GM12875 (cell line): ENCODE measurements around the gene CXCL14.

Source experiments
- H3K4me3 ChIP-seq: one replicate; pipeline ENCODE4 v1.5.1; 2011; ENCODE audit warnings: low read depth, low read length, control low read depth
- CTCF ChIP-seq: IDR thresholded peaks from 2 replicates; pipeline ENCODE4 v1.5.1; 2011; ENCODE audit warnings: low read depth, mild to moderate bottlenecking, control low read depth, inconsistent platforms, low read length, moderate library complexity, borderline replicate concordance; ENCODE audit not compliant: insufficient read depth

The CXCL14 gene

GRCh38 chr5:135537745-135538144 is 41.0 kb downstream of the CXCL14 start:
- TF ChIP-seq CTCF, result no peak

GRCh38 chr5:135537271-135537670 is 41.5 kb downstream of the CXCL14 start:
- H3K4me3 ChIP-seq, result no peak overlapping the region
- TF ChIP-seq CTCF, result no peak

More at GRCh38 chr5:135537745-135538144, 41.0 kb downstream of the CXCL14 start:
- no peak overlapping the region for H3K4me3 ChIP-seq

- no peak for TF ChIP-seq CTCF
- H3K4me3 ChIP-seq, result no peak within 1 kb of the TSS
Measured at GRCh38 chr5:135535820-135536801, 42.7 kb downstream of the CXCL14 start, which contains the start of gene NEUROG1. NEUROG1 (minus strand) TSS chr5:135535964; CDS start chr5:135535690, 274 bp downstream.

GRCh38 chr5:135535420-135535819 is 43.4 kb downstream of the CXCL14 start:
- no peak overlapping the region for H3K4me3 ChIP-seq
- no peak for TF ChIP-seq CTCF

- no peak overlapping the region for H3K4me3 ChIP-seq
- no peak for TF ChIP-seq CTCF
Measured at GRCh38 chr5:135534609-135535419, 44.0 kb downstream of the CXCL14 start.

- TF ChIP-seq CTCF, result no peak
- no peak overlapping the region for H3K4me3 ChIP-seq
Measured at GRCh38 chr5:135533794-135534193, 45.0 kb downstream of the CXCL14 start.
